ENCODE results near the gene SPTBN1.

- TF ChIP-seq CTCF (IDR thresholded peaks at IDR 0.05; ENCODE audit: poor library complexity) (no peak), EZH2 (IDR thresholded peaks at IDR 0.05; ENCODE audit: borderline replicate concordance) (no peak), EZH2phosphoT487 (IDR thresholded peaks at IDR 0.05; ENCODE audit: low read depth, severe bottlenecking, unreplicated experiment) (no peak)
Observed at GRCh38 chr2:54594048-54594447, 137.9 kb downstream of the SPTBN1 start.
